ENCODE data around the gene MT2A. TPM values are rescaled to one million over a fixed set of nuclear protein-coding genes. Genes with fewer than 3 reads are reported as not detected.

MT2A gene
- total and polyA plus RNA-seq, 12 donors, result 43.8 to 6,828 (median 557) TPM

DNA sequence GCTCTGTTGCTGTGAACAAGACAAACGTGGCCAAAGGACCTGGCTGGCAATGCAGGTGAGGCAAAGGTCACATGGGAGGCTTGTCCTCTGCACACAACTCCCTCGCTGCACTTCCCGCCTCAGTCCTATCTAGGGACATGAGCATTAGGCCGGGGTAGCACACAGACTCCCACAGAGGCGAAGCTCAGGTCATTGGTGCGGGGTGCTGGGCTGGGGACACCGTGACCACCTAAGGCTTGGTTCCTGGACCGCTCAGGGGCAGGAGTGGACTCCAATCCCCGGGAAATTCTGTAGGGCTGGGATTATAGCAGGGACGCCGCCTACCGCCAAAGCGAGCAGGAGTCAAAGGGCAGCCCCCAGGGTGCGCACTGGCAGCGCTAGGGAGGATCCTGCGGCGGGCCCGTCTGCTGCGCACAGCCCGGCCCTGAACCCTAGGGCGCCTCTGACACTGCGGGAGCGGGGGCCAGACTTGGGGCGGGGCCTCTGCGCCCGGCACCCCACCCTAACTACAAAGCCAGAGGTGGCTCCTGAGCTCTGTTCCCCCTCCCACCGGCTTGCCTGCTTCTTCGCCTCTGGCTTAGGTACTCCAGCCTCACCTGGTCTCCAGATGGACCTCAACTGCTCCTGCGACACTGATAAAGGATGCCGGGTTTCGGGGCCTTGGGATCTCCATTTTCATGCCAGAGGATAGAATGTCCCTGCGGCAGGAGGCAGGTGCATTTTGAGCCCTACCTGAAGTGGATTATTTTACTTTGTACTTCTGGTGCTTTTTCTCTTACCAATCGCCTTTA, 39.5 kb downstream of the MT2A start:
- 55 to 91% (median 63%) methylated on average over 13 to 33 of the region's 33 CpGs for WGBS, 4 donors
- intact Hi-C loops (cut with DNase I), result no loop called here
- peaks cover 0 to 7% of the 10 kb centered on the region in 2 donors for H3K4me1 ChIP-seq (replicated peaks in 1 of 2)
- no peaks in the 10 kb centered on the region for H3K27me3 ChIP-seq
- H3K36me3 ChIP-seq (replicated peaks in 1 of 2), result no peaks in the 10 kb centered on the region
- no peaks in the 10 kb centered on the region for H3K9me3 ChIP-seq (replicated peaks in 1 of 3)
- H3K4me3 ChIP-seq, result no peak overlapping the region
- no peak overlapping the region for H3K27ac ChIP-seq
- DNase-seq, result no peak
- TF ChIP-seq CTCF (IDR thresholded peaks at IDR 0.05) (no peak), POLR2A (IDR thresholded peaks at IDR 0.05) (no peak)

- H3K27me3 ChIP-seq, result no peaks in the 10 kb centered on the region
- intact Hi-C loops (cut with DNase I), result no loop called here
- peaks cover 0 to 7% of the 10 kb centered on the region in 2 donors for H3K4me1 ChIP-seq (replicated peaks in 1 of 2)
- H3K27ac ChIP-seq, result no peak overlapping the region
- no peak for DNase-seq
- no peak overlapping the region for H3K4me3 ChIP-seq
- H3K9me3 ChIP-seq (replicated peaks in 1 of 3), result no peaks in the 10 kb centered on the region
- WGBS, 4 donors, result 53 to 75% (median 64%) methylated on average over 1 to 2 of the region's 2 CpGs
- H3K36me3 ChIP-seq (replicated peaks in 1 of 2), result no peaks in the 10 kb centered on the region
- no peak for TF ChIP-seq CTCF (IDR thresholded peaks at IDR 0.05)
- no peak for TF ChIP-seq POLR2A (IDR thresholded peaks at IDR 0.05)
Observed at GRCh38 chr16:56649271-56649670, 40.9 kb downstream of the MT2A start.

DNA sequence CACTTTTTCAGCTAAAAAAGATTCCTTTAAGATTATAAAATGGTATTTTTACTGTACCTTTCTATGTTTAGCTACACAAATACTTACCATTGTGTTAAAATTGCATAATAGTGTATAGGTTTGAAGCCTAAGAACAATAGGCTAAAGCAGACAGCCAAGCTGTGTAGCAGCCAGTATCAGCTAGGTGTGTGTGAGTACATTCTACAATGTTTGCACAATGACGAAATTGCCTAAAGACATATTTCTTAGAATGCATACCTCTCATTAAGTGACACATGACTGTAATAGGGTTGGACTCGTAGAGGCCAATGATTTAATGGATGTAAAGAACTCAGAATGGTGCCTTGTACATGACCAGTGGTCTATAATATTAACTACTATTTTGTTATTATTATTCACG, 41.4 kb downstream of the MT2A start:
- intact Hi-C loops (cut with DNase I), result no loop called here
- DNase-seq, result no peak
- Histone ChIP-seq H3K27me3 (no peaks in the 10 kb centered on the region), H3K4me3 (no peak overlapping the region), H3K36me3 (replicated peaks in 1 of 2) (no peaks in the 10 kb centered on the region), H3K4me1 (replicated peaks in 1 of 2) (peaks cover 0 to 7% of the 10 kb centered on the region in 2 donors), H3K27ac (no peak overlapping the region), H3K9me3 (replicated peaks in 1 of 3) (no peaks in the 10 kb centered on the region)
- WGBS, 4 donors, result 87 to 95% (median 92%) methylated on average over 3 of the region's 3 CpGs
- TF ChIP-seq POLR2A (IDR thresholded peaks at IDR 0.05) (no peak), CTCF (IDR thresholded peaks at IDR 0.05) (no peak)

DNA sequence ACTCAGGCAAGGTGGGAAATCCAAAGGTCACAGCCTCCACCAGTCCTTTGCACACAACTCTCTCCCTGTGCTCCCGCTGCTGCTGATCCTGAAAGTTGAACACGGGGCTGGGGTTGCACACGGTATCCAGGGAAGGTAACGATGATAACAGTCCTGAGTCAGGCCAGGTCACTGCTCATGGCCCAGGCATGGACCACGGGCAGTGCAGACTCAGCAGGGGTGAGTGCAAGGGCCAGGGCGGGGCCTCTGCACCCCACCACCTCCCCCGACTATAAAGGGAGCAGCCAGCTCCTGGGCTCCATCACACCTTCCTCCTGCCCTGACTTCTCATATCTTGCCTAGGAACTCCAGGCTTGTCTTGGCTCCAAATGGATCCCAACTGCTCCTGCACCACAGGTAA, 43.2 kb downstream of the MT2A start, which contains the start of gene MT1B:
TSS of gene MT1B (plus strand) at position 301 of the 400 bp plus-strand sequence. CDS start at position 369, 68 bp downstream.
- H3K9me3 ChIP-seq (replicated peaks in 1 of 3), result no peaks in the 10 kb centered on the region
- 75 to 84% (median 79%) methylated on average over 4 to 7 of the region's 7 CpGs for WGBS, 4 donors
- no peaks in the 10 kb centered on the region for H3K27me3 ChIP-seq
- no peak within 1 kb of the TSS for H3K27ac ChIP-seq
- DNase-seq, result no peak
- TF ChIP-seq CTCF (IDR thresholded peaks at IDR 0.05) (no peak), POLR2A (IDR thresholded peaks at IDR 0.05) (no peak)
- intact Hi-C loops (cut with DNase I), result no loop called here
- H3K4me3 ChIP-seq, result no peak within 1 kb of the TSS
- no peaks in the 10 kb centered on the region for H3K36me3 ChIP-seq (replicated peaks in 1 of 2)
- H3K4me1 ChIP-seq (replicated peaks in 1 of 2), result peaks cover 0 to 7% of the 10 kb centered on the region in 2 donors
